ENCODE results near the gene PIAS4.

The PIAS4 gene

DNA sequence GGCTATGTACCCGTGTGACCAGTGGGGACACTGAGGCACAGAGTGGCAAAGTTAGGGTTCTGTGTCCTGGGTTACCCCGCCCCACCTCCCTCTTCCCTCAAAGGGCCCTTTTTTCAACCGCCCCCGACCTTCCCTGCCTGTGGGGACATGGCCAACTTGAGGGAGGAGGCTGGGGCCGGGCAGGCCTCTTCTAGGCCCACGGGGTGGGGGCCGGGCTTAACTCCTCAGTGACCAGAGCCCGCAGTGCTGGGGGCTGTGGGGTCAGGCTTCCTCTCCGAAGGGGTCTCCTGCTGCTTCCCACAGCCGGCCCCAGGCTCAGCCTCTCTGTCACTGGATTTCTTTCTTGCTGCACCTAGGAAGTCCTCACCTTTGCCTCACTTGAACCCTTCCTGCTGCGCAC, 23.9 kb downstream of the PIAS4 start:
- ChIA-PET POLR2A (ENCODE audit: low non-redundant PET) (no interaction called here), CTCF (no interaction called here)
- TF ChIP-seq, protein P1, sequence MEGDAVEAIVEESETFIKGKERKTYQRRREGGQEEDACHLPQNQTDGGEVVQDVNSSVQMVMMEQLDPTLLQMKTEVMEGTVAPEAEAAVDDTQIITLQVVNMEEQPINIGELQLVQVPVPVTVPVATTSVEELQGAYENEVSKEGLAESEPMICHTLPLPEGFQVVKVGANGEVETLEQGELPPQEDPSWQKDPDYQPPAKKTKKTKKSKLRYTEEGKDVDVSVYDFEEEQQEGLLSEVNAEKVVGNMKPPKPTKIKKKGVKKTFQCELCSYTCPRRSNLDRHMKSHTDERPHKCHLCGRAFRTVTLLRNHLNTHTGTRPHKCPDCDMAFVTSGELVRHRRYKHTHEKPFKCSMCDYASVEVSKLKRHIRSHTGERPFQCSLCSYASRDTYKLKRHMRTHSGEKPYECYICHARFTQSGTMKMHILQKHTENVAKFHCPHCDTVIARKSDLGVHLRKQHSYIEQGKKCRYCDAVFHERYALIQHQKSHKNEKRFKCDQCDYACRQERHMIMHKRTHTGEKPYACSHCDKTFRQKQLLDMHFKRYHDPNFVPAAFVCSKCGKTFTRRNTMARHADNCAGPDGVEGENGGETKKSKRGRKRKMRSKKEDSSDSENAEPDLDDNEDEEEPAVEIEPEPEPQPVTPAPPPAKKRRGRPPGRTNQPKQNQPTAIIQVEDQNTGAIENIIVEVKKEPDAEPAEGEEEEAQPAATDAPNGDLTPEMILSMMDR (conservative IDR thresholded peaks at IDR 0.05; ENCODE audit: low read depth): no peak
- no peak overlapping the region for H3K27ac ChIP-seq
- DNase-seq (ENCODE audit: low spot score): no peak

DNA sequence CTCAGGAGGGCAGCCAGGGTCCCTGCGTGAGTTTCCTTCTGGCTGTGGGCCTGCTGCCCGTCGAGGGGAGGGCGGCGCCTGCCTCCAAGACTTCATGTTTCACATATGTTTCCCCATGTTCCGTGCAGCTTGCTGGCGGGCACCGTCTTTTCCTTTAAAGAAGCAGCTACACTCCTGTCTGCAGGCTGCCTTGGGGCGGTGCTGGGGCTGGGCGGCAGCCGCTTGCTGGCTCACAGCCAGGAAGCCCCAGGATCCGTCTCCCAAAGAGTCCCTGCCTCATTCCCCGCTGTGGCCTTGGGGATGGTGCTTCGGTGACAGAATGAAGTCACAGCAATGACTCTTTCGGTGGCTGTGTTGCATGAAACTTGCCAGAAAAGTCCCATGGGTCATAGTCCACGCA, 24.9 kb downstream of the PIAS4 start:
- CTCF ChIA-PET: no interaction called here
- H3K27ac ChIP-seq: no peak overlapping the region
- POLR2A ChIA-PET (ENCODE audit: low non-redundant PET): no interaction called here
- DNase-seq (ENCODE audit: low spot score): no peak
- TF ChIP-seq, protein P1 (conservative IDR thresholded peaks at IDR 0.05; ENCODE audit: low read depth): no peak

DNA sequence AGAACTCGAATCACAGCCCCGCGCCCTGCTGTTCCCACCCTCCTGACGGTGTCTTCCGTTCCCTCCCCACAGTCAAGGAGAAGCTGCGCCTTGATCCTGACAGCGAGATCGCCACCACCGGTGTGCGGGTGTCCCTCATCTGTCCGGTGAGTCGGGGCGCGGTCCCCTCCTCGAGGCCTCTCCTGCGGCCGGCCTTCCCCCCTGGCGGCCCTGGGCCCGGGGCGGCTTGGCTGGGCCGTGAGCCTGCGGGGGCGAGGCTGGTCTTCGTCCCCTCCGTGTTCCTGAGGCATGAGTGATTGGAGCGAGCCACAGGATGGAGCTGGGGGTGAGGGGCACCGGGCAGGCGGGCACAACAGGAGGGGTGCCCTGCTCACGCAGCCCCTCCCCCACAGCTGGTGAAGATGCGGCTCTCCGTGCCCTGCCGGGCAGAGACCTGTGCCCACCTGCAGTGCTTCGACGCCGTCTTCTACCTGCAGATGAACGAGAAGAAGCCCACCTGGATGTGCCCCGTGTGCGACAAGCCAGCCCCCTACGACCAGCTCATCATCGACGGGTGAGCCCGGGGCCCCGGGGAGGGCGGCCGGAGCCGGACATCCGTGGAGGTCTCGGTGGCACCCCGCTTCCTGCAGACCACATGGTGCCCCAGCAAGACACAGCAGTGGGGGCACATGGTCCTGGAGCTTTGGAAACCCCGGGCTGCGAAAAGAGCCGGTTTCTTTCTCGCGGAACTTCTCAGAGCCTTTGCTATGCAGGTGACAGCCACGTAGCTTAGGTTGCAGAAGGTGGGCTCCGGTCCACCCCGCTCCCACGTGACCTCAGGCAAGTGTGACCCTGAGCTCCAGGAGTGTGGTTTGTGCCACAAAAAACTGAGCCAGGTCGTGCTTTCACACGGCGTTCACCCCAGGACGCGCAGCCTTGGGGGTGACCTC, 25.8 kb downstream of the PIAS4 start:
- peak overlapping the region; percentile 54; the same call in 1 of the 2 replicates for H3K27ac ChIP-seq
- CTCF ChIA-PET: no interaction called here
- TF ChIP-seq, protein P1 (conservative IDR thresholded peaks at IDR 0.05; ENCODE audit: low read depth): no peak
- POLR2A ChIA-PET (ENCODE audit: low non-redundant PET): no interaction called here
- DNase-seq (ENCODE audit: low spot score): no peak

DNA sequence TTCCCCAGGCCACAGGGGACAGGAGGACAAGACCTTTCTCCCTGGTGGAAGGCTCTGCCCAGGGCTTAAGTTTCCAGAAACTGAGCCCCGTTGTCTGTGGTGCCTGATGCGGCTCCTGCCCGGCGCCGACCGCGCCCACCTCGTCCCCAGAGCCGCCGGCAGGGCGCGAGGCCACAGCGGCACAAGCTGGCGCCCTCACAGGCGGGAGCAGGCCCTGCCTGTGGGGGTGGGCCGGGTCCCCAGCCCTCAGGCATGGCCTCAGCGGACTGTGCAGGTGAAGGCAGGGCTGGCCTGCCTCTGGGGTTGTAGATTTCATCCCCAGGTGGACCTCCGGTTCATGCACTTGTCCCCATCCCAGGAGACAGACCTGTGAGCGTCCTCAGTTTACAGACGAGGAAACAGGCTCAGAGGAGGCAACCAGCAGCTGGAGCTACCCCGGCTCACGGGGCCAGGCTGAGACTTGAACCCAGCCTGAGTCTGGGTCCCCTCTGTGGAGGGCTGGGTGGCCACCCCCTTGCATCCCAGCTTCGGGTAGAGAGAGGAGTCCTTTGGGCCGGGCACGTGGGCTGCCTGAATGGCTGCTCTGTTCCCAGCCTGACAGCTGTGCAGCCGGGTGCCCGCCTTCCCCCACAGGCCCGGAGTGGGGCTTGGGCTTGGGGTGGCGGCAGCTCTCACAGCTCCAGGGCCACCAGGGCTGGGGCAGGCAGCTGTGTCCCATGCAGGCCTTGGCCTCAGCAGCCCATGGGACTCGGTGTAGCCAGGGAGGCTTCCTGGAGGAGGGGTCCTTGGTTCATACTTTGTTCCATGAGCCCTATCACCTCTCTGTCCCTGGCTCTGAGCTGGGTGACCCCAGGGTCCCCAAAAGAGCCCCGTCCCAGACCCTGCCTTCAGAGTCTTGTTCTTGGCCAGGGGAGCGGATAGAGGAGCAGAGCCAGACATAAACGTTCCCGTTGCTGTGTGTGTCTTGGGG, 26.8 kb downstream of the PIAS4 start:
- ChIA-PET POLR2A (ENCODE audit: low non-redundant PET) (no interaction called here), CTCF (no interaction called here)
- peak overlapping the region; percentile 54 for H3K27ac ChIP-seq
- no peak for DNase-seq (ENCODE audit: low spot score)
- TF ChIP-seq, protein P1 (conservative IDR thresholded peaks at IDR 0.05; ENCODE audit: low read depth): no peak

DNA sequence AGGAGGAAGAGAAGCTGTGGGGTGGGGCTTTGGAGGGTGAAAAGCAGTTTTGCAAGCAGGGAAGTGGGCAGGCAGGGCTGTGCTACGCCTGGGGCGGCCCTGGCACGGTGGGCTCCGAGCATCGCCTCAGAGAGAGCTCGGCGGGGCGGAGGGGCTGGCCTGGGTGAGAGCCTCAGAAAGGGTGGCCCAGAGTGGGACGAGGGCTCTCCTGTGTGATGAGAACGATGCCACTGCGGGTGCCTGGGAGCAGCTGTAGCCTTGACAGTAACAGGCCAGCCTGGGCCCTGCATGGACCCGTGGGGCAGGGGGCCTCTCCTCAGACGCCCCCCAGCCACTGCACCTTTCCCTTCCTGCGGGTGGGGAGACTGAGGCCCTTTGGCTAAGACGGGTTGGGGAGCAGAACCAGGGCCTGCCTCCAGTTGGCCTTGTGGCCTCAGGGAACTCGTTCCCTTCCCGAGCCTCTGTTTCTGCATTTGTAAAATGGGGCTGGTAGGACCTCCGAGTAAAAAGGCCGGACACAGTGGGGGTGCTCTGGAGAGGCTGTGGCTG, 27.6 kb downstream of the PIAS4 start:
- DNase-seq (ENCODE audit: low spot score): no peak
- H3K27ac ChIP-seq: peak overlapping the region; percentile 54
- CTCF ChIA-PET: no interaction called here
- POLR2A ChIA-PET (ENCODE audit: low non-redundant PET): no interaction called here
- TF ChIP-seq, protein P1 (conservative IDR thresholded peaks at IDR 0.05; ENCODE audit: low read depth): no peak

DNA sequence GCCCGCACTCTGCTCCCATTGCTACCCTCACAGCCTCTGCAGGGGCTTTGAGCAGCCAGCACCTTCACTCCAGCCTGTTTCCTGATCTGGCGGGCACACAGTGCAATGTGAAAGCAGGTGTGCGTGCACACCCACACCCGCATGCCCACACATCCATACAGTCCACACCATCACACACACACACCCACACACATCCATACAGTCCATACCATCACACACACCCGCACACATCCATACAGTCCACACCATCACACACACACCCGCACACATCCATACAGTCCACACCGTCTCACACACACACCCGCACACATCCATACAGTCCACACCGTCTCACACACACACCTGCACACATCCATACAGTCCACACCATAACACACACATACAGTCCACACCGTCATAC, 28.0 kb downstream of the PIAS4 start:
- ChIA-PET POLR2A (ENCODE audit: low non-redundant PET) (no interaction called here), CTCF (no interaction called here)
- no peak for DNase-seq (ENCODE audit: low spot score)
- H3K27ac ChIP-seq: peak overlapping the region; percentile 54
- TF ChIP-seq, protein P1 (conservative IDR thresholded peaks at IDR 0.05; ENCODE audit: low read depth): no peak
